ENCODE measurements around the gene LGI4.

The LGI4 gene

DNA sequence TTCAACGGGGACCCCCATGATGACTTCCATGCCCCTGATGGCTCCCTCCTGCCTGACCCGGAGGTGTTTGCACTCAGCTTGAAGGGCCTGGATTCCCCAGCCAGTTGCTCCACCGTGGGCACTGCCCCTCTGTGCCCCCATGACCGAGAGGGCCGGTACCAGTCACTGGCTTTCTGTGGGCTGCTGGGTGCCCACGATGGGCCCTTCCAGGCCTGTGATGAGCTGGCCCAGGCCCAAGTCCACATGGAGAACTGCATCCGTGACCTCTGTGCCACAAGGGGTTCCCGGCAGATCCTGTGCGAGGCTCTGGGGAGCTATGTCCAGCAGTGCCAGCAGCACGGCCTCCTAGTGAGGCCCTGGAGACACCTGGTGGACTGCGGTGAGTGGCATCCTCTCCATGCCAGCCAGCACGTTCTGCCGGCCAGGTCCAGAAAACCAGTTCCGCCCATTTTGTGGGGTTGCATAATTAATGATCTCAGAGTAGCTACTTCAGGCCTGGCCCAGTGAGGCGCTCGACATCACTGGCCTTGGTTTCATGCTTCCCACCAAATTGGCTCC, 54.2 kb downstream of the LGI4 start:
- no peak for DNase-seq (ENCODE audit: extremely low read depth, low read depth)
- no peak overlapping the region for H3K4me3 ChIP-seq (replicated peaks; ENCODE audit: low read depth, low read length)
- no peak for TF ChIP-seq CTCF (IDR thresholded peaks at IDR 0.05; ENCODE audit: low read depth, low read length, missing control alignments)

GRCh38 chr19:35079826-35080225, 55.0 kb downstream of the LGI4 start:
- TF ChIP-seq CTCF (IDR thresholded peaks at IDR 0.05; ENCODE audit: low read depth, low read length, missing control alignments), result no peak
- no peak overlapping the region for H3K4me3 ChIP-seq (replicated peaks; ENCODE audit: low read depth, low read length)
- DNase-seq (ENCODE audit: extremely low read depth, low read depth), result no peak

DNA sequence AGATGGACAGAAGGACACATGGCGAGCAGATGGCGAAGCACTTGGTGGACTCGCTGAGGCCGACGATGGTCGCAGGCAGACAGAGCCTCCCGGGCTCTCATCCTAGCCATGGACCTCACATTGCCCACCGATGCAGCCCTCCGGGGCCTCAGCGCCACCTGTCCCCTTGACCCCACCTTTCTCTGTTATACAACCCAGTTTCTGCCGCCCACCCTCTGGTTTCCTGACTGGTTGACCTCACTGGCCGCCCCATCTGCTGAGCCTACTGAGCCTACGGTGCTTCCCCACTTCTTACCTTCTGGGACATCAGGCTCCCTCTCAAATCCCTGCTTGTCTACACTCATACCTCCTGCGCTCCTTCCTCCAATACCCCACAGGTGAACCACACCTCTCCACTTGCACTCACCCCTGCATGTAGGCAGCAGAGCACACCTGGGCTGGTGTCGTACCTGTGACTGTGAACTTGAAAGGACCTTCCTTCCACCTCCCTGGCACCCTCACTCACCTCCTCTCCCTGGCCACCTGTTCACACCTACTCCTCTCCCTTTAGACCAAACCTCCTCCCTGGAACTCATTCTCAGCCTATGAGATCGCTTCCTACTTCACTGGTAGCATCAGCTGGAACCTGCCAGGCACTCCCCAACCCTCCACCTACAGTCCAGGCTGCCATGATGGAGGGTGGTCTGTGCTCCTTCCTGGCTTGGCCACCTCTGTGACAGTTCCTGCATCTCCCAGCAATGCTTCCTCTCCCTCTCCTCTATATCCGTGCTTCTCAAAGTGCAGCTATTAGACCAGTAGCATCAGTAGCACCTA, 57.2 kb downstream of the LGI4 start:
- H3K4me3 ChIP-seq (replicated peaks; ENCODE audit: low read depth, low read length), result no peak overlapping the region
- TF ChIP-seq CTCF (IDR thresholded peaks at IDR 0.05; ENCODE audit: low read depth, low read length, missing control alignments), result no peak
- no peak for DNase-seq (ENCODE audit: extremely low read depth, low read depth)

DNA sequence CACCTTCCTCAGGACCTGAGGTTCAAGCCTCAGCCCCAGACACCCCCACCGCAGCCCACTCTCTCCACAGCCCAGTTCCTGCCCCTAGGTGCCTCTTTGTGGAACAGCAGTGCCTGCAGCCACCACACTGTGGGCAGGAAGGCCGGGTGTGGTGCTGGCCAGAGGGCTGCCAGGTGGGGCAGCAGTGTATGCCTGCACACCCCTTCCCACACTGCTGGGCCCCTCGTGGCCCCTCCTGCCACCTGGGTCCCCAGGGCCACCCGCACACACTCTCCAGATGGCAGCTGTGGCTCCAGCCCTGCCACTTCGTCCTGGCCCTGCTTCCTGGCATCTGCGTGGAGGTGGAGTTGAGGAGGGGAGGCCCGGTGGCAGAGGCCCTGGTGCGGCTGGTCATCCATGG, 58.2 kb downstream of the LGI4 start:
- TF ChIP-seq CTCF (IDR thresholded peaks at IDR 0.05; ENCODE audit: low read depth, low read length, missing control alignments), result no peak
- DNase-seq (ENCODE audit: extremely low read depth, low read depth), result no peak
- H3K4me3 ChIP-seq (replicated peaks; ENCODE audit: low read depth, low read length), result no peak overlapping the region

GRCh38 chr19:35076026-35076370, 58.9 kb downstream of the LGI4 start:
- H3K4me3 ChIP-seq (replicated peaks; ENCODE audit: low read depth, low read length), result no peak overlapping the region
- no peak for TF ChIP-seq CTCF (IDR thresholded peaks at IDR 0.05; ENCODE audit: low read depth, low read length, missing control alignments)
- DNase-seq (ENCODE audit: extremely low read depth, low read depth), result no peak

GRCh38 chr19:35075202-35076025, 59.4 kb downstream of the LGI4 start:
- no peak for TF ChIP-seq CTCF (IDR thresholded peaks at IDR 0.05; ENCODE audit: low read depth, low read length, missing control alignments)
- H3K4me3 ChIP-seq (replicated peaks; ENCODE audit: low read depth, low read length), result no peak overlapping the region
- DNase-seq (ENCODE audit: extremely low read depth, low read depth), result no peak

All from HFF-Myc (cell line).